ENCODE measurements around the gene GABRA5.

The GABRA5 gene

DNA sequence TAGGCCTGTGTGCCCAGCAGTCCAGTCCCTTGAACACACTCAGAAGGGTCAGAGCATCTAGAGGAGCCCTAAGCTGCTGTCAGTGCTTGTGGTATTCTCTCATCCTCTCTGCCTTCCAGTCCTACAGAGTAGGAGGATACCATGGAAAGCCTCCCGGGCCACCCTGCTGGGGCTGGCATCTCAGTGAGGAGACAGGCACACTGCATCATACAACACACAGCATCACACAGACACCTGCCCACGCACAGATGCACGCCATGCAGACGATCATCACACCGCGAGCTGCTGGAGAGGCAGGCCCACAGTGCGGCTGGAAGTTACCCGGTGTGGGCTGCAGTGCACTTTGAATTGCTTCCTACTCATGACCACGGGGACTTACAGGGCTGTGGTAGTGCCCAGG, 15.2 kb downstream of the GABRA5 start:
- Mint-ChIP-seq H3K27me3 (ENCODE audit: low read depth, poor library complexity) (peaks cover 11% of the 10 kb centered on the region), H3K36me3 (ENCODE audit: low read depth) (no peaks in the 10 kb centered on the region)

DNA sequence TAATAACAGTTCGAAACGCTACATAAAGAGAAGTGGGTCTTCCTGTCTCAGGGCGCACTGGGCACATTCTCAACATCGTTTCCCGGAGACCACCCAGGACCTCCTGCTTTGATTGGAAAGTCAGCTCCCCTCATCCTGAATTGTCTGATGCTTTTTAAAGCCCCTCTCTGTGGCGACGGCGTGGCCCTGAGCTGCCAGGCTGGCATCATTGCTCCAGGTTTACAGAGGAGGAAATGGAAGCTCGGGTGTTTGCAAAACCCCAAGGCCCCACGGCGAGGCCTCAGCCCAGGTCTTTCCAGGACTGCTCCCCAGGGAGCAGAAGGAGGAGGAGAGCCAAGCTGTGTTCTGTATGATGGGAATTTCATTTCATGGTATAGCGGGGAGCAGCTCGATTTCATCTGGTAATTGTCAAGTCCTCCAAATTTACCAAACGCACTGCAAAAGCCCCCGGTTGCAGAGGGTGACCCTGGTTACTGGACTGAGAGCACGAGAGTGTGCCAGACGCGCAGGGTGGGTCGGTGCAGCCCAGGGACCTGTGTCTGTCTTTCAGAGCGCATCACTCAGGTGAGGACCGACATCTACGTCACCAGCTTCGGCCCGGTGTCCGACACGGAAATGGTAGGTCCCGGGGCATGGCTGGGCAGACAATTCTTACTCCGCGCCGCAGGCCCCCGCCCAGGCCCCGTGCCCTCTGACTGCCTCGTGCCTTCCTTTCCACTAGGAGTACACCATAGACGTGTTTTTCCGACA, 15.9 kb downstream of the GABRA5 start:
- TF ChIP-seq, protein P1, sequence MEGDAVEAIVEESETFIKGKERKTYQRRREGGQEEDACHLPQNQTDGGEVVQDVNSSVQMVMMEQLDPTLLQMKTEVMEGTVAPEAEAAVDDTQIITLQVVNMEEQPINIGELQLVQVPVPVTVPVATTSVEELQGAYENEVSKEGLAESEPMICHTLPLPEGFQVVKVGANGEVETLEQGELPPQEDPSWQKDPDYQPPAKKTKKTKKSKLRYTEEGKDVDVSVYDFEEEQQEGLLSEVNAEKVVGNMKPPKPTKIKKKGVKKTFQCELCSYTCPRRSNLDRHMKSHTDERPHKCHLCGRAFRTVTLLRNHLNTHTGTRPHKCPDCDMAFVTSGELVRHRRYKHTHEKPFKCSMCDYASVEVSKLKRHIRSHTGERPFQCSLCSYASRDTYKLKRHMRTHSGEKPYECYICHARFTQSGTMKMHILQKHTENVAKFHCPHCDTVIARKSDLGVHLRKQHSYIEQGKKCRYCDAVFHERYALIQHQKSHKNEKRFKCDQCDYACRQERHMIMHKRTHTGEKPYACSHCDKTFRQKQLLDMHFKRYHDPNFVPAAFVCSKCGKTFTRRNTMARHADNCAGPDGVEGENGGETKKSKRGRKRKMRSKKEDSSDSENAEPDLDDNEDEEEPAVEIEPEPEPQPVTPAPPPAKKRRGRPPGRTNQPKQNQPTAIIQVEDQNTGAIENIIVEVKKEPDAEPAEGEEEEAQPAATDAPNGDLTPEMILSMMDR (IDR thresholded peaks at IDR 0.05), result no peak
- Mint-ChIP-seq H3K4me1 (no peaks in the 10 kb centered on the region), H3K27me3 (ENCODE audit: low read depth, poor library complexity) (peaks cover 13% of the 10 kb centered on the region), H3K27ac (no peak overlapping the region), H3K9me3 (no peaks in the 10 kb centered on the region), H3K4me3 (no peak overlapping the region), H3K36me3 (ENCODE audit: low read depth) (no peaks in the 10 kb centered on the region)
- DNase-seq, result no peak

More for the DNA sequence above, 15.2 kb downstream of the GABRA5 start:
- Mint-ChIP-seq H3K9me3 (no peaks in the 10 kb centered on the region), H3K27ac (no peak overlapping the region), H3K4me1 (no peaks in the 10 kb centered on the region), H3K4me3 (no peak overlapping the region)
- TF ChIP-seq, protein P1 (IDR thresholded peaks at IDR 0.05), result no peak
- DNase-seq, result no peak

DNA sequence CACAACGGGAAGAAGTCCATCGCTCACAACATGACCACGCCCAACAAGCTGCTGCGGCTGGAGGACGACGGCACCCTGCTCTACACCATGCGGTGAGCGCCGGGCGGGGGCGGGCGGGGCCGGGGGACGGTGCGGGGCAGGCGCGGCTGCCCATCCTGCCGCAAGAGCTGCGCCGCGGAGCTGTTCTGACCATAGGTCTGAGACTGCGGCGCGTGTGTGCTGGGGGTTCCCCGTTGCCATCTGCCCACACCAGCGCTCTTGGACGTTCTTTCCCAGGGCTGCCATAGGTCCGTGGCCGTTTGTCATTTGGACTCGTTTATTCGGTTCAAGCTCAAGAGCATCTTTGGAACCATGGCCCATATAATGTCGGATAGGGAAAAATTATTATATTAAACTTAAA, 16.6 kb downstream of the GABRA5 start:
- no peak overlapping the region for H3K4me3 Mint-ChIP-seq
- no peaks in the 10 kb centered on the region for H3K9me3 Mint-ChIP-seq
- no peaks in the 10 kb centered on the region for H3K36me3 Mint-ChIP-seq (ENCODE audit: low read depth)
- no peak overlapping the region for H3K27ac Mint-ChIP-seq
- TF ChIP-seq, protein P1 (IDR thresholded peaks at IDR 0.05), result no peak
- H3K4me1 Mint-ChIP-seq, result no peaks in the 10 kb centered on the region
- peaks cover 14% of the 10 kb centered on the region for H3K27me3 Mint-ChIP-seq (ENCODE audit: low read depth, poor library complexity)
- DNase-seq, result no peak

DNA sequence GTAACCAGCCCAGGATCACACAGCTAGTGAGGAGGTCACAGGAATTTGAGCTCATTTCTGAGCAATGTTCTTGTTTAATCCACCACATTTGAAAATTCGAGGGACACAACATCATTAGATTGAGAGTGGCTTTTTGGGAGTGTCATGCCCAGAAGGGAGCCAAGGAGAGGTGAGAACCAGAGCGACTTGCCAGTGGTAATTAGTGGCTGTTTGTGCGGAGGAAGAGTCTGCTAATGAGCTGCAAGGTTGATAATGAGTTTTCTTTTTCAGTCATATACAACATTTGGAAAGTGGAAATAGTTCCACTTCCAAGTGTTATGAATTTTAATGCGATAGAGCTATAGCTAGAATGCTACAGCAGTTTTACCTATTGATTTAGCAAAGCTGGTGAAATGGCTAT, 19.7 kb downstream of the GABRA5 start:
- TF ChIP-seq, protein P1 (IDR thresholded peaks at IDR 0.05), result no peak
- Mint-ChIP-seq H3K27me3 (ENCODE audit: low read depth, poor library complexity) (peaks cover 8% of the 10 kb centered on the region), H3K9me3 (no peaks in the 10 kb centered on the region), H3K4me1 (peaks cover 1% of the 10 kb centered on the region), H3K4me3 (no peak overlapping the region), H3K36me3 (ENCODE audit: low read depth) (no peaks in the 10 kb centered on the region), H3K27ac (no peak overlapping the region)
- no peak for DNase-seq

DNA sequence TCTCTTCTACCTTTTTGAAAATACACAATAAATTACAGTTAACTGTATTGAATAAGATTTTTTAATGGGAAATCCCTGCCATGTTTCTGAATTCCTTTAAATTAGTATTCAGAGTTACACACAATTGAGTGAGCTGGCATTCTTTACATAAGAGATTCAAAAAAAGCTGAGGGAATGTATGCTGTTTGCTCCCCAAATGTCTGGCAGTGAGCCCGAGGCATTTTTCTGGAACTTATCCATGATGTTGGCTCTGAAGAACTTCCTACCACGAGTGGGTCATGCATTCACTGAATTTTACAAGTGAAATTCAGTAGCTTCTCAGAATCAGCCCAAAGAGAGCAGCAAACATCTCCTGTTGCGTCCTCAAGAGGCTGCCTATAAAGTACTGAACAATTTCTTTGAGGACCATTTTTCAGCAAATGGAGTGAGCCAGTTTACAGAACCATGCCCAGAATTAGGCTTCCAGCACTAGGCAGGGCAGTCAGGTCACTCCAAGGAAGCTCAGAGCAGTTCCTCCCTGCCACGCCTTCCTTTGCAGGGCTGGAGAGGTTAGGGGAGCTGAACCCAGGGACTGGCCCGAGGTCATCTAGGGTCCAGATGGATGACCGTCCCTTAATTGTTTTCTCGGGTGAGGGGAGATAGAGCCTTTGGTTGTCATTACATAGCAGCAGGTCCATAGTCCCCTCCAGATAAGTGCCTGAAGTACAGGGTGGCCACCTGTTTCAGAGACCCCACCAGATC, 21.2 kb downstream of the GABRA5 start:
- Mint-ChIP-seq H3K4me3 (no peak overlapping the region), H3K4me1 (peaks cover 4% of the 10 kb centered on the region), H3K9me3 (peaks cover 4% of the 10 kb centered on the region), H3K27me3 (ENCODE audit: low read depth, poor library complexity) (peaks cover 8% of the 10 kb centered on the region), H3K27ac (no peak overlapping the region), H3K36me3 (ENCODE audit: low read depth) (no peaks in the 10 kb centered on the region)
- DNase-seq, result no peak
- TF ChIP-seq, protein P1 (IDR thresholded peaks at IDR 0.05), result no peak

All from nephron progenitor cell (in vitro differentiated cells).